Transverse colon (tissue), 4 donors: Measurements from ENCODE around the gene ZBTB16.

Experiments used
- POLR2AphosphoS5 ChIP-seq, 3 donors: sonication (generic); formaldehyde crosslinking; IDR thresholded peaks; one replicate each; pipeline ENCODE4 v1.6.1; 2016; ENCODE audit warnings: antibody characterized with exemption in 3 of 3
- TF ChIP-seq, protein P1 (sequence below), 5 experiments: fragments of 200-600 bp in 3 of 5; fragments of 450-650 bp in 2 of 5; sonication (generic) in 3 of 5; IDR thresholded peaks; 1 replicate in 2 of 5; 2 replicates in 3 of 5; pipeline ENCODE4 v1.5.1; 2016 to 2017; ENCODE audit warnings: antibody characterized with exemption in 5 of 5, inconsistent platforms in 3 of 5, mild to moderate bottlenecking in 2 of 5, moderate library complexity in 1 of 5

DNA sequence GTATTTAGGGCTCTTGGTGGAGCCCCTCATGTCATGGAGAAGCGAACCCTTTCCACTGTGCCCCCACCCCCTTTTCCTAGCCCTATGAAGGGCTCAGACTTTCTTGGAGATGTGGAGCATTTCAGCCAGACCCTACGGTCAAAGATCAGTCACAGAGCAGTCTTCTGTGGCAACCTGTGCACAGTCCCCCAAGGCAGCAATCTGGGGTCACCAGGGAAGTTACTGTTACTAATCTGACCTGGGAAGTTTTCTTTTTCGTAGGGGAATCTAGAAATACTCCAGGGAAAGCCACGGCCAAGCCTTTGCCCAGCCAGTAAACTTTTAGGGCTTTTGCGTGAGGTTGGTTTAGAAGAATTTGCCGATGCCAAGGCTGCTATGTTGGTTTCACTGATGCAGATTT, 50.6 kb downstream of the ZBTB16 start:
- TF ChIP-seq, protein P1, sequence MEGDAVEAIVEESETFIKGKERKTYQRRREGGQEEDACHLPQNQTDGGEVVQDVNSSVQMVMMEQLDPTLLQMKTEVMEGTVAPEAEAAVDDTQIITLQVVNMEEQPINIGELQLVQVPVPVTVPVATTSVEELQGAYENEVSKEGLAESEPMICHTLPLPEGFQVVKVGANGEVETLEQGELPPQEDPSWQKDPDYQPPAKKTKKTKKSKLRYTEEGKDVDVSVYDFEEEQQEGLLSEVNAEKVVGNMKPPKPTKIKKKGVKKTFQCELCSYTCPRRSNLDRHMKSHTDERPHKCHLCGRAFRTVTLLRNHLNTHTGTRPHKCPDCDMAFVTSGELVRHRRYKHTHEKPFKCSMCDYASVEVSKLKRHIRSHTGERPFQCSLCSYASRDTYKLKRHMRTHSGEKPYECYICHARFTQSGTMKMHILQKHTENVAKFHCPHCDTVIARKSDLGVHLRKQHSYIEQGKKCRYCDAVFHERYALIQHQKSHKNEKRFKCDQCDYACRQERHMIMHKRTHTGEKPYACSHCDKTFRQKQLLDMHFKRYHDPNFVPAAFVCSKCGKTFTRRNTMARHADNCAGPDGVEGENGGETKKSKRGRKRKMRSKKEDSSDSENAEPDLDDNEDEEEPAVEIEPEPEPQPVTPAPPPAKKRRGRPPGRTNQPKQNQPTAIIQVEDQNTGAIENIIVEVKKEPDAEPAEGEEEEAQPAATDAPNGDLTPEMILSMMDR (IDR thresholded peaks at IDR 0.05): no peak
- no peak for TF ChIP-seq POLR2AphosphoS5 (IDR thresholded peaks at IDR 0.05)
